ENCODE results near the gene AUH. TPM values are rescaled to one million over a fixed set of nuclear protein-coding genes. Genes with fewer than 3 reads are reported as not detected.
A peak's percentile ranks its signal among the peaks of the same experiment; 100 is the strongest.

AUH gene
- total and polyA plus RNA-seq, 10 of the 15 experiments (the other 5 are each of a cell fraction or from before 2014, with no cell fraction given), result 1.7 to 7.3 (median 4.6) TPM

- TF ChIP-seq ZNF687 (IDR thresholded peaks at IDR 0.05), result peak; percentile 55; the same call in 1 of the 2 replicates
- TF ChIP-seq MEF2B (IDR thresholded peaks at IDR 0.05; ENCODE audit: partially characterized antibody, poor library complexity, severe bottlenecking), result peak; percentile 50
- TF ChIP-seq TCF12 (IDR thresholded peaks at IDR 0.05; ENCODE audit: low read depth, low read length), result 0 out of 2 replicates have a peak, but pooled peaks have one; percentile 6
- peak; percentile 71; the same call in 1 of the 2 replicates for TF ChIP-seq SMARCA5 (IDR thresholded peaks at IDR 0.05)
- TF ChIP-seq RCOR1 (conservative IDR thresholded peaks at IDR 0.05; ENCODE audit: low read depth, low read length), result no peak
- TF ChIP-seq CHD1 (IDR thresholded peaks at IDR 0.05; ENCODE audit: low read depth, low read length), result no peak
- TF ChIP-seq TAF1 (IDR thresholded peaks at IDR 0.05; ENCODE audit: borderline replicate concordance, low read depth, low read length), result peak; percentile 70; the same call in 1 of the 2 replicates
- TF ChIP-seq ATF3 (IDR thresholded peaks at IDR 0.05; ENCODE audit: borderline replicate concordance, extremely low read depth, low read depth, low read length), result no peak
- no peak; the same call in 1 of the 2 replicates for TF ChIP-seq NR2C1 (IDR thresholded peaks at IDR 0.05)
- TF ChIP-seq MYB (IDR thresholded peaks at IDR 0.05; ENCODE audit: borderline replicate concordance, low read depth, low read length), result no peak
- TF ChIP-seq NRF1 (conservative IDR thresholded peaks at IDR 0.05; ENCODE audit: low read depth, low read length), result peak; percentile 84
- TF ChIP-seq ZBTB11 (CRISPR knock-in tag; IDR thresholded peaks at IDR 0.05), result no peak
- TF ChIP-seq ZNF622 (IDR thresholded peaks at IDR 0.05), result no peak
- no peak for TF ChIP-seq NFYA (IDR thresholded peaks at IDR 0.05; ENCODE audit: borderline replicate concordance, low read depth, low read length)
- TF ChIP-seq PAX8 (IDR thresholded peaks at IDR 0.05), result no peak
- TF ChIP-seq TARDBP (IDR thresholded peaks at IDR 0.05; ENCODE audit: borderline replicate concordance), result no peak
Measured at GRCh38 chr9:91361291-91362050, at the start of gene AUH (continued).
